K562 (cell line): ENCODE results near the gene NINL. TPM values are rescaled to one million over a fixed set of nuclear protein-coding genes. Genes with fewer than 3 reads are reported as not detected.

ENCODE experiments used
- ATAC-seq: fragments of 200-7000 bp; cut with Tn5 transposase; 3 replicates; pipeline ENCODE4 v1.9.1; 2020; ENCODE audit warnings: moderate library complexity
- BruUV-seq: library from RNA; stranded (reverse); fragments of 400-500 nt; replicated peaks from 2 replicates; lab custom pipeline; 2021; lab: Mats Ljungman, UMichigan
- CTCF ChIA-PET: fragments of 300-600 bp; formaldehyde crosslinking; extraction: SDS; loops from one replicate; lab custom pipeline; 2021; ENCODE audit warnings: low intra/inter-chr PET ratio; lab: Yijun Ruan, JAX
- POLR2A ChIA-PET: fragments of 300-600, 350-650 bp; sonication (Branson Sonifier 250); formaldehyde crosslinking; extraction: SDS; loops from one replicate; lab custom pipeline; 2021; ENCODE audit warnings: antibody characterized with exemption, inconsistent platforms; lab: Yijun Ruan, JAX
- DNase-seq, 4 experiments: peaks; one replicate each; pipeline versions ENCODE4 v3.0.0 to v3.0.0-alpha.2; 2011 to 2018; ENCODE audit warnings: low spot score in 3 of 4, mixed read lengths in 3 of 4; ENCODE audit errors: extremely low read depth in 1 of 4
- FAIRE-seq: peaks from 2 replicates; lab custom pipeline; 2011; peaks lifted over from hg19 to GRCh38; lab: Jason Lieb, UNC
- H2AFZ ChIP-seq: 2 replicates; pipeline ENCODE4 v1.6.0; 2011; ENCODE audit warnings: low read depth, low read length, control low read depth, inconsistent platforms
- H3K27ac ChIP-seq: fragments of 200-600 bp; 3 replicates; pipeline ENCODE4 v1.8.0; 2011; ENCODE audit warnings: low read depth, mild to moderate bottlenecking, control low read depth, inconsistent platforms, low read length, moderate library complexity, mixed read lengths; ENCODE audit errors: extremely low read depth
- H3K27me3 ChIP-seq, 2 experiments: fragments of 300-600 bp in 1 of 2; 2 replicates in 1 of 2; 3 replicates in 1 of 2; pipeline versions ENCODE4 v1.6.0 to v1.8.0; 2011; ENCODE audit warnings: inconsistent platforms in 2 of 2, low read length in 2 of 2, mild to moderate bottlenecking in 1 of 2, mixed read lengths in 1 of 2, moderate library complexity in 1 of 2; ENCODE audit not compliant: control insufficient read depth in 2 of 2, insufficient read depth in 2 of 2
- H3K36me3 ChIP-seq: fragments of 300-600 bp; 3 replicates; pipeline ENCODE4 v1.8.0; 2011; ENCODE audit warnings: mild to moderate bottlenecking, low read length, inconsistent platforms; ENCODE audit not compliant: control insufficient read depth, insufficient read depth
- H3K4me1 ChIP-seq, 2 experiments: fragments of 200-600 bp in 1 of 2; replicated peaks in 1 of 2; 2 replicates in 1 of 2; 3 replicates in 1 of 2; pipeline versions ENCODE4 v1.5.1 to v1.8.0; 2011; ENCODE audit warnings: inconsistent platforms in 2 of 2, low read length in 2 of 2, mild to moderate bottlenecking in 1 of 2, mixed read lengths in 1 of 2, moderate library complexity in 1 of 2; ENCODE audit not compliant: control insufficient read depth in 2 of 2, insufficient read depth in 2 of 2
- H3K4me2 ChIP-seq: 2 replicates; pipeline ENCODE4 v1.6.1; 2011; ENCODE audit warnings: low read length, control low read depth, inconsistent platforms, mixed read lengths; ENCODE audit not compliant: insufficient read depth
- H3K4me3 ChIP-seq: fragments of 200-600 bp; sonication (generic), shearing (Covaris generic); 2 replicates; pipeline ENCODE4 v1.5.1; 2016; ENCODE audit warnings: control low read depth, inconsistent platforms
- H3K79me2 ChIP-seq: fragments of 200-600 bp; 3 replicates; pipeline ENCODE4 v1.8.0; 2011; ENCODE audit warnings: low read length, inconsistent platforms; ENCODE audit not compliant: control insufficient read depth, insufficient read depth
- H3K9ac ChIP-seq, 2 experiments: 2 replicates each; pipeline versions ENCODE4 v1.6.0 to v1.6.1; 2011; ENCODE audit warnings: low read depth in 2 of 2, low read length in 2 of 2, control low read depth in 1 of 2, inconsistent platforms in 1 of 2, mild to moderate bottlenecking in 1 of 2, mixed read lengths in 1 of 2; ENCODE audit not compliant: insufficient read depth in 1 of 2
- H3K9me1 ChIP-seq: one replicate; pipeline ENCODE4 v1.6.0; 2011; ENCODE audit warnings: inconsistent platforms, mild to moderate bottlenecking, low read length, moderate library complexity; ENCODE audit not compliant: control insufficient read depth, insufficient read depth
- H3K9me3 ChIP-seq: replicated peaks from 2 replicates; pipeline ENCODE4 v1.5.1; 2011; ENCODE audit warnings: low read depth, low read length, inconsistent platforms; ENCODE audit not compliant: control insufficient read depth, insufficient read depth
- H4K20me1 ChIP-seq: replicated peaks from 2 replicates; pipeline ENCODE4 v1.6.1; 2011; ENCODE audit warnings: low read length, inconsistent platforms, mixed read lengths; ENCODE audit not compliant: control insufficient read depth, insufficient read depth
- SIX5 ChIP-seq, 2 experiments: IDR thresholded peaks; 2 replicates each; pipeline ENCODE4 v1.6.1; 2011; ENCODE audit warnings: low read length in 2 of 2, borderline replicate concordance in 1 of 2, low read depth in 1 of 2, mild to moderate bottlenecking in 1 of 2, moderate library complexity in 1 of 2; ENCODE audit not compliant: insufficient read depth in 1 of 2
- WGBS: fragments of 100-300 bp; shearing (Covaris generic); methylation state at CpG from one replicate; pipeline ENCODE4 v1.1.6; 2016; ENCODE audit warnings: low coverage, mixed read lengths; ENCODE audit not compliant: insufficient coverage; ENCODE audit errors: missing lambda C conversion rate; 5-methylcytosine and 5-hydroxymethylcytosine counted together
- in situ Hi-C: fragments of 300-500 bp; cut with MboI; formaldehyde crosslinking; loops from 4 replicates; pipeline ENCODE4 v1.15.0; 2018; ENCODE audit warnings: inconsistent platforms, mixed read lengths
- intact Hi-C: fragments of 100-400 bp; cut with micrococcal nuclease; formaldehyde crosslinking; loops from 2 replicates; pipeline ENCODE4 v1.14.2; 2022
- polyA plus RNA-seq, 8 experiments: library from polyadenylated mRNA; depleted of rRNA in 4 of 8; stranded (reverse) in 5 of 8; unstranded in 3 of 8; fragments of >200 nt; fragmentation: Nextera tagmentation in 2 of 8; fragmentation: Illumina TruSeq in 1 of 8; extraction: Ambion mirVana in 2 of 8; extraction: Trizol in 1 of 8; gene quantifications; 2 replicates each; pipeline versions ENCODE4 v1.2.1 to v1.2.3, GENCODE V29; 2011 to 2014; ENCODE audit warnings: inconsistent platforms in 1 of 8, missing spikeins in 1 of 8
- total RNA-seq, 7 experiments: library from RNA; depleted of rRNA in 6 of 7; stranded (reverse); fragments of >200 nt in 6 of 7; fragmentation: Illumina TruSeq in 2 of 7; extraction: Trizol in 2 of 7; gene quantifications; 2 replicates each; pipeline versions ENCODE4 v1.2.1 to v1.2.3, GENCODE V29; 2011 to 2021; ENCODE audit warnings: low replicate concordance in 1 of 7
- TF ChIP-seq, protein P1 (sequence below): fragments of 250-450 bp; sonication (Bioruptor Pico); IDR thresholded peaks from 2 replicates; pipeline ENCODE4 v1.4.0; 2020; ENCODE audit warnings: borderline replicate concordance

The NINL gene
- total and polyA plus RNA-seq, 9 of the 15 experiments (the other 6 are each of a cell fraction or from before 2014, with no cell fraction given), result 0.03 to 0.22 (median 0.05) TPM; not detected in 5

DNA sequence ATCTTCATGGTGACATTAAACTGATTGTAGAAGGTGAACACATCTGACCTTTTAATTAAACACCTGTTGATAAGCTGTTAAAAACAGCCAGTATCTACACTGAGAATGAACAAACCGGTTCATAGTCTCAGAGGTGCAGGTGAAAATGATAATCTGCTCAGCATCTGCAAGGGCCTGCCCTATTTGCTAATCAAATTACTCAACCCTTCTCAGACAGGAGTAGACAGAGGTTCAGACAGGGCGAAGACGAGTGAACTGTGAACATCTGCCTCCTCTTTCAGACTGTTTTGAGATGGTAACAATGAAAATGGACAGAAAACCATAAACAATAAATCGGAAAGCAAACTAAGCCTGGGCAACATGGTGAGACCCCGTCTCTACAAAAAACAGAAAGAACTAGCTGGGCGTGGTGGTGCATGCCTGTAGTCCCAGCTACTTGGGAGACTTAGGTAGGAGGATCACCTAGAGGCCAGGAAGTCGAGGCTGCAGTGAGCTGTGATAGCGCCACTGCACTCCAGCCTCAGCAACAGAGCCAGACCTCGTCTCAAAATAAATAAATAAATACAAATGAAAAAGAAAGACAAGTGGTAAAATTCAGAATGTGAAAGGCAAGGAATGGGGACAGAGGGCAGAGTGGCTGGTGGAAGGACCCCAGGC lies 55.9 kb downstream of the NINL start:
- ChIA-PET CTCF (no interaction called here), POLR2A (interaction anchor here (0.8 kb wide), 1 partner anchor 10 kb away, joined by 3 read pairs; no protein-coding TSS in a partner anchor)
- H4K20me1 ChIP-seq, result no peaks in the 10 kb centered on the region
- no peak for ATAC-seq
- no peak overlapping the region for H3K4me3 ChIP-seq
- no peak overlapping the region for H3K9ac ChIP-seq
- H3K79me2 ChIP-seq, result no peaks in the 10 kb centered on the region
- no peak for DNase-seq
- H3K36me3 ChIP-seq, result no peaks in the 10 kb centered on the region
- no peak for TF ChIP-seq SIX5 (IDR thresholded peaks at IDR 0.05; ENCODE audit: borderline replicate concordance in 1 of 2, insufficient read depth in 1 of 2, low read depth in 1 of 2, low read length in 2 of 2)
- TF ChIP-seq, protein P1, sequence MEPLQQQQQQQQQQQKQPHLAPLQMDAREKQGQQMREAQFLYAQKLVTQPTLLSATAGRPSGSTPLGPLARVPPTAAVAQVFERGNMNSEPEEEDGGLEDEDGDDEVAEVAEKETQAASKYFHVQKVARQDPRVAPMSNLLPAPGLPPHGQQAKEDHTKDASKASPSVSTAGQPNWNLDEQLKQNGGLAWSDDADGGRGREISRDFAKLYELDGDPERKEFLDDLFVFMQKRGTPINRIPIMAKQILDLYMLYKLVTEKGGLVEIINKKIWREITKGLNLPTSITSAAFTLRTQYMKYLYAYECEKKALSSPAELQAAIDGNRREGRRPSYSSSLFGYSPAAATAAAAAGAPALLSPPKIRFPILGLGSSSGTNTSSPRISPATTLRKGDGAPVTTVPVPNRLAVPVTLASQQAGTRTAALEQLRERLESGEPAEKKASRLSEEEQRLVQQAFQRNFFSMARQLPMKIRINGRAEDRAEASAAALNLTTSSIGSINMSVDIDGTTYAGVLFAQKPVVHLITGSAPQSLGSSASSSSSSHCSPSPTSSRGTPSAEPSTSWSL (CRISPR knock-in tag), result no peak
- peaks cover 3 to 21% of the 10 kb centered on the region in 2 experiments; a peak in 4 of 5 replicates for H3K27me3 ChIP-seq
- H3K4me1 ChIP-seq, result no peaks in the 10 kb centered on the region
- no TSS peak for BruUV-seq
- no peak overlapping the region for H2AFZ ChIP-seq
- no peaks in the 10 kb centered on the region for H3K9me1 ChIP-seq
- H3K4me2 ChIP-seq, result no peak overlapping the region
- FAIRE-seq, result no peak
- in situ Hi-C loops (no loop called here), intact Hi-C loops (no loop called here)
- no peak overlapping the region for H3K27ac ChIP-seq
- no peaks in the 10 kb centered on the region for H3K9me3 ChIP-seq
- WGBS, result 0% methylated on average over 8 of the region's 9 CpGs
